ENCODE results near the gene LRRC52.

LRRC52 gene

GRCh38 chr1:165605246-165605645, 61.4 kb downstream of the LRRC52 start:
- TF ChIP-seq TEAD4 (IDR thresholded peaks at IDR 0.05) (no peak), USF1 (IDR thresholded peaks at IDR 0.05) (no peak), MAX (IDR thresholded peaks at IDR 0.05) (no peak), CREB1 (IDR thresholded peaks at IDR 0.05; ENCODE audit: low read depth) (no peak), EGR1 (IDR thresholded peaks at IDR 0.05) (no peak), TCF12 (IDR thresholded peaks at IDR 0.05; ENCODE audit: low read depth) (no peak), YY1 (IDR thresholded peaks at IDR 0.05; ENCODE audit: low read depth) (no peak), TAF1 (IDR thresholded peaks at IDR 0.05; ENCODE audit: low read depth) (no peak), ZBTB7A (IDR thresholded peaks at IDR 0.05; ENCODE audit: low read depth) (no peak), REST (IDR thresholded peaks at IDR 0.05; ENCODE audit: low read depth) (no peak), EP300 (IDR thresholded peaks at IDR 0.05; ENCODE audit: borderline replicate concordance) (no peak), RAD21 (IDR thresholded peaks at IDR 0.05; ENCODE audit: low read depth) (no peak), NFIC (IDR thresholded peaks at IDR 0.05) (no peak), FOXM1 (IDR thresholded peaks at IDR 0.05; ENCODE audit: borderline replicate concordance, low read depth) (no peak), CEBPB (IDR thresholded peaks at IDR 0.05) (no peak)

- no peak for TF ChIP-seq TEAD4 (IDR thresholded peaks at IDR 0.05)
These were observed 67.1 kb downstream of the LRRC52 start for GRCh38 chr1:165610866-165611265.

GRCh38 chr1:165612062-165612461, 68.3 kb downstream of the LRRC52 start:
- TF ChIP-seq MAX (IDR thresholded peaks at IDR 0.05) (no peak), NFIC (IDR thresholded peaks at IDR 0.05) (no peak), CEBPB (IDR thresholded peaks at IDR 0.05) (peak; percentile 48; the same call in 1 of the 2 replicates), TAF1 (IDR thresholded peaks at IDR 0.05; ENCODE audit: low read depth) (no peak)
